NCI-H146 (cell line): ENCODE measurements around the gene THRSP.
A peak's percentile ranks its signal among the peaks of the same experiment; 100 is the strongest.
"Not testable (repeated sequence)": the region's sequence is repeated elsewhere in the genome, so short reads cannot be mapped to it uniquely, and the experiment has no call there.

Experiments
- DNase-seq: peaks from one replicate; lab custom pipeline; 2025; lab: John Stamatoyannopoulos, UW

THRSP gene

GRCh38 chr11:78039391-78039918, 24.2 kb upstream of the THRSP start:
- DNase-seq, result no peak

DNA sequence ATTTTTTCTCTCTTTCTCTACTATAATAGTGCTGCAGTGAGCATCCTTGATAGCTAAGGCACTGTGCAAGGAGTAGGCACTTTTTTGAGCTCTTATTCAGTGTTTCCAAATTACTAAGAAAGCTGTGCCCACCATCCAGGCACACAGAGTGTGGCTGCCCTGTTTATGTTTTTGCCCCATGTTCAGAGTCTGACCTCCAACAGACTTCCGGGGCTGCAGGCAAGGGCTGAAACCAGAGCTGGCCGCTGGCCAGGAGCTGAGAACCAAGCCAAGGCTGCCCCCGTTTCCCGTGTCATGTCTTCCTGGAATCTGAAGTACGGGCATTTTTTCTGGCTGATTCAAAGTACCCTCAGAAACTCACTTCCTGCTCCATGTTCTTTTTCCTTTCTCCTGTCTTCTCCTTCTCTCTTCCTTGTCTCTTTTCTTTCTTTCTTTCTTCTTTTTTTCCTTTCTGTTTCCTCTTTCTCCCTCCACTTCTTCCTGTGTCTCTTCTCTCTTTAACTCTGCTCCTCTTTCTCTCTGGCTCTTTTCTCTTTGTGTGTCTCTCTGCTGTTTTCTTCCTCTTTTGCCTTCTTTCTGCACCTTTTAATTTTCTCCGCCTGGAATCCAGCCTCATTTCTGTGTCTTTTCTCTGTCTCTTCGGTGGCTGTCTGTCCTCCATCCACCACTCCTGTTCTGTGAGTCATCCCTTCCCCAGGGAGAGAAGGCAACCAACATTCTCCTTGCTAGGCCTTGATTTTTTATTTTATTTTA, 23.6 kb upstream of the THRSP start:
- peak; percentile 52 for DNase-seq

GRCh38 chr11:78040691-78041379, 22.8 kb upstream of the THRSP start:
- DNase-seq, result peak; percentile 19

DNA sequence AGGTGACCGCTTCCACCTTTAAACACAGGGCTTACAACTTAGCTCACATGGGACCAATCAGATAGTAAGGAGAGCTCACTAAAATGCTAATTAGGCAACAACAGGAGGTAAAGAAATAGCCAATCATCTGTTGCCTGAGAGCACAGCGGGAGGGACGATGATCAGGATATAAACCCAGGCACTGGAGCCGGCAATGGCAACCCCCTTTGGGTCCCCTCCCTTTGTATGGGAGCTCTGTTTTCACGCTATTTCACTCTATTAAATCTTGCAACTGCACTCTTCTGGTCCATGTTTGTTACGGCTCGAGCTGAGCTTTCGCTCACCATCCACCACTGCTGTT, 22.3 kb upstream of the THRSP start:
- not testable (repeated sequence) for DNase-seq

DNA sequence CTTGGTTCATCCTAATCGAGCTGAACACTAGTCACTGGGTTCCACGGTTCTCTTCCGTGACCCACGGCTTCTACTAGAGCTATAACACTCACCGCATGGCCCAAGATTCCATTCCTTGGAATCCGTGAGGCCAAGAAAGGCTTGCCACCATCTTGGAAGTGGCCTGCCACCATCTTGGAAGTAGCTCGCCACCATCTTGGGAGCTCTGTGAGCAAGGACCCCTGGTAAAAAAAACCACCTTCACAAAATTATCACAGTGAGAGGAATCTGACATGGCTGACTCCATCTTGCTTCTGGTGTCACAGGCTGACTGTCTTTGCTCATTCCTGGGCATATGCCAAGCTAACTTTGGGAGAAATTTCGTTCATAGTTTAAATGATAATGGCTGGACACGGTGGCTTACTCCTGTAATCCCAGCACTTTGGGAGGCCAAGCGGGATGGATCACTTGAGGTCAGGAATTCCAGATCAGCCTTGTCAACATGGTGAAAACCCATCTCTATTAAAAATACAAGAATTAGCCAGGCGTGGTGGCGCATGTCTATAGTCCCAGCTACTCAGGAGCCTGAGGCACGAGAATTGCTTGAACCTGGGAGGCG, 21.7 kb upstream of the THRSP start:
- DNase-seq, result no peak

DNA sequence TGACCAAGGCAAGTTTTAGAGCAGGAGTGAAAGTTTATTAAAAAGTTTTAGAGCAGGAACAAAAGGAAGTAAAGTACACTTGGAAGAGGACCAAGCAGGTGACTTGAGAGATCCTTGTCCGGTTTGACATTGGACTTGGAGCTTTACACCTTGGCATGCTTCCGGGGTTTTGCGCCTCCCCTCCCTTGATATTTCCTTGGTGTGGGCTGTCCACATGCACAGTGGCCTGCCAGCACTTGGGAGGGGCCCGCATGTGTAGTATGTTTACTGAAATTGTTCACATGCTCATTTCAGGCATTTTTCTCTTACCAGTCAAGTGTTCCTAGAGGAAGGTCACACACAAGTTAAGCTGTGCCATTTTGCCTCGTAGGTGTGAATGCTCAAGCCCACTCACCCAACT, 19.0 kb upstream of the THRSP start:
- DNase-seq, result no peak

- peak; percentile 66 for DNase-seq
These were observed 17.7 kb upstream of the THRSP start for GRCh38 chr11:78045851-78046485.

- no peak for DNase-seq
These were observed 17.2 kb upstream of the THRSP start for GRCh38 chr11:78046486-78046854.

DNA sequence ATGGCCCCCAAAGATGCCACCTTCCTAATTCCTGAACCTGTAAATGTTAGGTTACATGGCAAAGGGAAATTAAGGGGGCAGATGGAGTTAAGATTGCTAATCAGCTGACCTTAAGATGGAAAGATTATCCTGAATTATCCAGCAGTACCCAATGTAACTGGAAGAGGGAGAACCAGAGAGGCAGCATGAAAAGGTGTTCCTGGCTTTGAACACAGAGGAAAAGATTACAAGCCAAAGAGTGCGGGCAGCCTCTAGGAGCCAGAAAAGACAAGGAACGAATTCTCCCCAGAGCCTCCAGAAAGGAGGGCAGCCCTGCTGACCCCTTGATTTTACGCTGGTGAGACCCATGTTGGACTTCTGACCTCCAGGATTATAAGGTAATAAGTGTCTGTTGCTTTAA, 15.1 kb upstream of the THRSP start:
- DNase-seq, result no peak

DNA sequence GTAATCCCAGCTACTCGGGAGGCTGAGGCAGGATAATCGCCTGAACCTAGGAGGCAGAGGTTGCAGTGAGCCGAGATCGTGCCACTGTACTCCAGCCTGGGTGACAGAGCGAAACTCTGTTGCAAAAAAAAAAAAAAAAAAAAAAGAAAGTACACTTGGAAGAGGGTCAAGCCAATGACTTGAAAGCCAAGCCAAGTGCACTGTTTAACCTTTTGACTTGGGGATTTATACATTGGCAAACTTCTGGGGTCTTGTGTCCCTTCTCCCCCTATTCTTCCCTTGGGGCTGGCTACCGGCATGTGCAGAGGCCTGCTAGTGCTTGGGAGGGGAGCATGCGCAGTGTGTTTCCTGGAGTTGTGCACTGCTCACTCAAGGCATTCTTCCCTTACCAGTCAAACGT, 14.3 kb upstream of the THRSP start:
- no peak for DNase-seq

- no peak for DNase-seq
These were observed 12.5 kb upstream of the THRSP start for GRCh38 chr11:78050964-78051831.

GRCh38 chr11:78054971-78055370, 8.7 kb upstream of the THRSP start:
- DNase-seq, result no peak

DNA sequence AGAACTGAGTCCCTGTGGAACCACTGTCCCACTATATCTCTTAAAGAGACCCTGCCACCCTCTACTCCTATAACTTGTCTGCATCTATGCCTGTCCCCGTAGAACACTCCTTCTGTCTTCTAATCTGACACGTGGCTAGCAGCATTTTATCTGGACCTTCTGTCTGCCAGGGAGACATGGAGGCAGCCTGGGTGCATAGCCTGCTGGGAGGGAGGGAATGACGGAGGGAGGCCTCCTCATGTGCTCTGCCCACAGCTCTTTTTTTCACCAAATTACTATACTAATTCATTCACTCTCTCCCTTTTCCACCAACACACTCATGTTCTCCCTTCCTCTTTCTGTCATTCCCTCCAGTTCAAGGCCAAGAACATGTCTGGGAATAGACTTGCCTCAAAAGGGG, 7.6 kb upstream of the THRSP start:
- no peak for DNase-seq

GRCh38 chr11:78057462-78058055, 6.1 kb upstream of the THRSP start:
- no peak for DNase-seq

GRCh38 chr11:78059749-78060328, 3.8 kb upstream of the THRSP start:
- not testable (repeated sequence) for DNase-seq

GRCh38 chr11:78060533-78060932, 3.1 kb upstream of the THRSP start:
- DNase-seq, result no peak

GRCh38 chr11:78061088-78061920, 2.4 kb upstream of the THRSP start:
- DNase-seq, result no peak

DNA sequence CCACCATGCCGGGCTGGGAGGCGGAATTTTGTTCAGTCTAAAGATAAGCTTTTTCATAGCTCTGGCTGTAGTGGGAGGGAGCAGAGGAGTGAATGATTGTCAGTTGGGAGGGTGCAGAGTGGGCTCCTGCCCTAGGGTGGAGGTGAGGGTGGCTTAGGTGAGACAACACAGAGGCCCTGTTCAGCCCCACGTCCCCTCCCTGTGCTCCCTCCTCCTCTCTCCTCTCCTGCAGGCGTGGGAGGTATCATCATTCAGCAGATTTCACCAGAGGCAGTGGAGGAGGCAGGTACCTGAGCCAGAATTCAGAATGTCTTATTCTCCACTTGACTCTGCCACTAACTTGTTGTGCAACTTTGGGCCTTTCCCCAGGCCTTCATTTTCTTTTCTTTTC, 1.7 kb upstream of the THRSP start:
- no peak for DNase-seq

- DNase-seq, result no peak
These were observed 990 bp upstream of the THRSP start for GRCh38 chr11:78062671-78063070.

- no peak for DNase-seq
These were observed 1.5 kb downstream of the THRSP start for GRCh38 chr11:78065203-78065602.
